K562 (cell line): Measurements from ENCODE around the gene TAF1B. TPM values are rescaled to one million over a fixed set of nuclear protein-coding genes. Genes with fewer than 3 reads are reported as not detected.

Source experiments
- ATAC-seq: fragments of 200-7000 bp; cut with Tn5 transposase; 3 replicates; pipeline ENCODE4 v1.9.1; 2020; ENCODE audit warnings: moderate library complexity
- BruUV-seq: library from RNA; stranded (reverse); fragments of 400-500 nt; replicated peaks from 2 replicates; lab custom pipeline; 2021; lab: Mats Ljungman, UMichigan
- CTCF ChIA-PET: fragments of 300-600 bp; formaldehyde crosslinking; extraction: SDS; loops from one replicate; lab custom pipeline; 2021; ENCODE audit warnings: low intra/inter-chr PET ratio; lab: Yijun Ruan, JAX
- POLR2A ChIA-PET: fragments of 300-600, 350-650 bp; sonication (Branson Sonifier 250); formaldehyde crosslinking; extraction: SDS; loops from one replicate; lab custom pipeline; 2021; ENCODE audit warnings: antibody characterized with exemption, inconsistent platforms; lab: Yijun Ruan, JAX
- DNase-seq, 4 experiments: peaks; one replicate each; pipeline versions ENCODE4 v3.0.0 to v3.0.0-alpha.2; 2011 to 2018; ENCODE audit warnings: low spot score in 3 of 4, mixed read lengths in 3 of 4; ENCODE audit errors: extremely low read depth in 1 of 4
- FAIRE-seq: peaks from 2 replicates; lab custom pipeline; 2011; peaks lifted over from hg19 to GRCh38; lab: Jason Lieb, UNC
- H2AFZ ChIP-seq: 2 replicates; pipeline ENCODE4 v1.6.0; 2011; ENCODE audit warnings: low read depth, low read length, control low read depth, inconsistent platforms
- H3K27ac ChIP-seq: fragments of 200-600 bp; 3 replicates; pipeline ENCODE4 v1.8.0; 2011; ENCODE audit warnings: low read depth, mild to moderate bottlenecking, control low read depth, inconsistent platforms, low read length, moderate library complexity, mixed read lengths; ENCODE audit errors: extremely low read depth
- H3K27me3 ChIP-seq, 2 experiments: fragments of 300-600 bp in 1 of 2; 2 replicates in 1 of 2; 3 replicates in 1 of 2; pipeline versions ENCODE4 v1.6.0 to v1.8.0; 2011; ENCODE audit warnings: inconsistent platforms in 2 of 2, low read length in 2 of 2, mild to moderate bottlenecking in 1 of 2, mixed read lengths in 1 of 2, moderate library complexity in 1 of 2; ENCODE audit not compliant: control insufficient read depth in 2 of 2, insufficient read depth in 2 of 2
- H3K36me3 ChIP-seq: fragments of 300-600 bp; 3 replicates; pipeline ENCODE4 v1.8.0; 2011; ENCODE audit warnings: mild to moderate bottlenecking, low read length, inconsistent platforms; ENCODE audit not compliant: control insufficient read depth, insufficient read depth
- H3K4me1 ChIP-seq, 2 experiments: fragments of 200-600 bp in 1 of 2; replicated peaks in 1 of 2; 2 replicates in 1 of 2; 3 replicates in 1 of 2; pipeline versions ENCODE4 v1.5.1 to v1.8.0; 2011; ENCODE audit warnings: inconsistent platforms in 2 of 2, low read length in 2 of 2, mild to moderate bottlenecking in 1 of 2, mixed read lengths in 1 of 2, moderate library complexity in 1 of 2; ENCODE audit not compliant: control insufficient read depth in 2 of 2, insufficient read depth in 2 of 2
- H3K4me2 ChIP-seq: 2 replicates; pipeline ENCODE4 v1.6.1; 2011; ENCODE audit warnings: low read length, control low read depth, inconsistent platforms, mixed read lengths; ENCODE audit not compliant: insufficient read depth
- H3K4me3 ChIP-seq: fragments of 200-600 bp; sonication (generic), shearing (Covaris generic); 2 replicates; pipeline ENCODE4 v1.5.1; 2016; ENCODE audit warnings: control low read depth, inconsistent platforms
- H3K79me2 ChIP-seq: fragments of 200-600 bp; 3 replicates; pipeline ENCODE4 v1.8.0; 2011; ENCODE audit warnings: low read length, inconsistent platforms; ENCODE audit not compliant: control insufficient read depth, insufficient read depth
- H3K9ac ChIP-seq, 2 experiments: 2 replicates each; pipeline versions ENCODE4 v1.6.0 to v1.6.1; 2011; ENCODE audit warnings: low read depth in 2 of 2, low read length in 2 of 2, control low read depth in 1 of 2, inconsistent platforms in 1 of 2, mild to moderate bottlenecking in 1 of 2, mixed read lengths in 1 of 2; ENCODE audit not compliant: insufficient read depth in 1 of 2
- H3K9me1 ChIP-seq: one replicate; pipeline ENCODE4 v1.6.0; 2011; ENCODE audit warnings: inconsistent platforms, mild to moderate bottlenecking, low read length, moderate library complexity; ENCODE audit not compliant: control insufficient read depth, insufficient read depth
- H3K9me3 ChIP-seq: replicated peaks from 2 replicates; pipeline ENCODE4 v1.5.1; 2011; ENCODE audit warnings: low read depth, low read length, inconsistent platforms; ENCODE audit not compliant: control insufficient read depth, insufficient read depth
- H4K20me1 ChIP-seq: replicated peaks from 2 replicates; pipeline ENCODE4 v1.6.1; 2011; ENCODE audit warnings: low read length, inconsistent platforms, mixed read lengths; ENCODE audit not compliant: control insufficient read depth, insufficient read depth
- FOSL1 ChIP-seq: fragments of 200-800 bp; sonication (Bioruptor generic); conservative IDR thresholded peaks from 2 replicates; pipeline ENCODE4 v1.6.1; 2016; ENCODE audit warnings: missing genetic modification characterization, missing compliant biosample characterization
- NCOA1 ChIP-seq: fragments of 450-650 bp; IDR thresholded peaks from 2 replicates; pipeline ENCODE4 v1.6.1; 2016; ENCODE audit warnings: low read depth
- NR0B1 ChIP-seq: fragments of 450-650 bp; IDR thresholded peaks from one replicate; pipeline ENCODE4 v1.6.1; 2018; ENCODE audit warnings: mild to moderate bottlenecking, moderate library complexity; ENCODE audit not compliant: partially characterized antibody
- PCBP1 ChIP-seq: fragments of 200-400 bp; formaldehyde crosslinking; IDR thresholded peaks from 2 replicates; pipeline ENCODE4 v1.6.1; 2018; ENCODE audit warnings: mild to moderate bottlenecking, low read depth, low read length; ENCODE audit not compliant: poor library complexity, severe bottlenecking
- RBM15 ChIP-seq: fragments of 200-400 bp; formaldehyde crosslinking; IDR thresholded peaks from 2 replicates; pipeline ENCODE4 v1.6.1; 2018; ENCODE audit warnings: mild to moderate bottlenecking, low read length, moderate library complexity; ENCODE audit not compliant: insufficient read depth
- RBM34 ChIP-seq: fragments of 200-400 bp; formaldehyde crosslinking; IDR thresholded peaks from 2 replicates; pipeline ENCODE4 v1.6.1; 2018; ENCODE audit warnings: low read length, borderline replicate concordance; ENCODE audit not compliant: insufficient read depth
- SMARCE1 ChIP-seq: fragments of 450-650 bp; IDR thresholded peaks from 2 replicates; pipeline ENCODE4 v1.7.1; 2016; ENCODE audit warnings: mild to moderate bottlenecking
- SREBF2 ChIP-seq: sonication (generic); formaldehyde crosslinking; IDR thresholded peaks from 2 replicates; pipeline ENCODE4 v1.4.0; 2020; ENCODE audit warnings: mild to moderate bottlenecking, missing genetic modification reagents
- SRSF7 ChIP-seq: fragments of 200-400 bp; formaldehyde crosslinking; optimal IDR thresholded peaks from 2 replicates; pipeline ENCODE3; 2017; ENCODE audit warnings: mild to moderate bottlenecking, low read depth, low read length
- TOE1 ChIP-seq, 2 experiments: fragments of 450-650 bp in 1 of 2; sonication (generic) in 1 of 2; formaldehyde crosslinking in 1 of 2; IDR thresholded peaks; 2 replicates each; pipeline versions ENCODE4 v1.7.1 to v1.8.0; 2016 to 2022; ENCODE audit warnings: borderline replicate concordance in 2 of 2, mild to moderate bottlenecking in 2 of 2, antibody characterized with exemption in 1 of 2, inconsistent platforms in 1 of 2, low read depth in 1 of 2, missing genetic modification reagents in 1 of 2, moderate library complexity in 1 of 2
- ZBTB1 ChIP-seq: sonication (generic); formaldehyde crosslinking; IDR thresholded peaks from 2 replicates; pipeline ENCODE4 v1.8.1; 2023; ENCODE audit warnings: missing genetic modification reagents, low read depth, mild to moderate bottlenecking, borderline replicate concordance
- ZFPM2 ChIP-seq: fragments of 250-450 bp; sonication (Bioruptor Pico); IDR thresholded peaks from 2 replicates; pipeline ENCODE4 v1.5.1; 2022; ENCODE audit warnings: mild to moderate bottlenecking
- ZNF134 ChIP-seq: fragments of 250-450 bp; sonication (Bioruptor Pico); conservative IDR thresholded peaks from 2 replicates; pipeline ENCODE4 v1.4.0; 2020
- ZNF347 ChIP-seq: fragments of 450-650 bp; formaldehyde crosslinking; IDR thresholded peaks from 2 replicates; pipeline ENCODE4 v1.4.0; 2020; ENCODE audit warnings: low read depth, mild to moderate bottlenecking, moderate library complexity
- ZNF41 ChIP-seq: fragments of 250-450 bp; sonication (Bioruptor Pico); conservative IDR thresholded peaks from 2 replicates; pipeline ENCODE4 v1.4.0; 2020; ENCODE audit warnings: mild to moderate bottlenecking
- ZNF586 ChIP-seq: fragments of 450-650 bp; formaldehyde crosslinking; conservative IDR thresholded peaks from 2 replicates; pipeline ENCODE4 v1.4.0; 2020; ENCODE audit warnings: mild to moderate bottlenecking, moderate library complexity
- WGBS: fragments of 100-300 bp; shearing (Covaris generic); methylation state at CpG from one replicate; pipeline ENCODE4 v1.1.6; 2016; ENCODE audit warnings: low coverage, mixed read lengths; ENCODE audit not compliant: insufficient coverage; ENCODE audit errors: missing lambda C conversion rate; 5-methylcytosine and 5-hydroxymethylcytosine counted together
- in situ Hi-C: fragments of 300-500 bp; cut with MboI; formaldehyde crosslinking; loops from 4 replicates; pipeline ENCODE4 v1.15.0; 2018; ENCODE audit warnings: inconsistent platforms, mixed read lengths
- intact Hi-C: fragments of 100-400 bp; cut with micrococcal nuclease; formaldehyde crosslinking; loops from 2 replicates; pipeline ENCODE4 v1.14.2; 2022
- polyA plus RNA-seq, 8 experiments: library from polyadenylated mRNA; depleted of rRNA in 4 of 8; stranded (reverse) in 5 of 8; unstranded in 3 of 8; fragments of >200 nt; fragmentation: Nextera tagmentation in 2 of 8; fragmentation: Illumina TruSeq in 1 of 8; extraction: Ambion mirVana in 2 of 8; extraction: Trizol in 1 of 8; gene quantifications; 2 replicates each; pipeline versions ENCODE4 v1.2.1 to v1.2.3, GENCODE V29; 2011 to 2014; ENCODE audit warnings: inconsistent platforms in 1 of 8, missing spikeins in 1 of 8
- total RNA-seq, 7 experiments: library from RNA; depleted of rRNA in 6 of 7; stranded (reverse); fragments of >200 nt in 6 of 7; fragmentation: Illumina TruSeq in 2 of 7; extraction: Trizol in 2 of 7; gene quantifications; 2 replicates each; pipeline versions ENCODE4 v1.2.1 to v1.2.3, GENCODE V29; 2011 to 2021; ENCODE audit warnings: low replicate concordance in 1 of 7
- TF ChIP-seq, protein P1 (sequence below): sonication (generic); formaldehyde crosslinking; IDR thresholded peaks from 2 replicates; pipeline ENCODE4 v1.8.0; 2023; ENCODE audit warnings: mild to moderate bottlenecking, missing genetic modification reagents
- TF ChIP-seq, protein P2 (sequence below): IDR thresholded peaks from 2 replicates; pipeline ENCODE4 v1.6.1; 2012; ENCODE audit warnings: low read depth, low read length, improper control_type of control experiment, borderline replicate concordance

The TAF1B gene
- total and polyA plus RNA-seq, 9 of the 15 experiments (the other 6 are each of a cell fraction or from before 2014, with no cell fraction given) = 8.8 to 25.1 (median 17.3) TPM

DNA sequence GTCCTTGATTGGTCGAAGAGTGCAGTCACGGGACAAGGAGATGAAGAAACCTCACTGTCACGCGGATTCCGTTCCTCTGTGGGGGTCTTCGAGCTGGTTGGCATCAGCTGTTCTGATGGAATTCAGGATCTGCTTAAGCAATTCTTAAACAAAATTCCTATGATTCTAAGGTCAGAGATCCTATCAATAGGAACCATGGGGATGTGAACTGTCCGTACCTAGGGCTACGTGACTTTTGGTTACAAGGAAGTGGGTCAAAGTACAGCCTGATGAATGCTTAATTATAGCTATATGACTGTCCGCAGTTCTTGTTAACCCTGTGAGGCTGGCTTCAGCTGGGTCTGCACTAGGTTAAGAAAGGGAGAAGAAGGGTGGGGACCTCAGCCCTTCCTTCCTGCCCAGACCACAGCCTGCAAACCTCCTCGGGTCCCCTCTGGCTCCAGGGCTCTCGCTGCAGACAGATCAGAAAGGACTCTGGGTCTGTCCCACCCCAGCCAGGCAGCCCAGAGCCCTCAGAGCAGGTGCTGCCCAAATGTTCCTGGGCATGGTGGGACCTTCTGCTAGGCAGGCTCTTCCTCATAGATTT is 44.2 kb upstream of the TAF1B start:
- in situ Hi-C loops (loop anchor here (10.0 kb wide), 1 partner anchor 636 kb away; no protein-coding TSS in a partner anchor), intact Hi-C loops (loop anchor here (1.0 to 2.0 kb wide), 3 partner anchors 20 to 258 kb away; no protein-coding TSS in a partner anchor)
- FAIRE-seq (no peak), ATAC-seq (no peak)
- peaks cover 23 to 39% of the 10 kb centered on the region in 2 experiments for H3K4me1 ChIP-seq
- no peaks in the 10 kb centered on the region for H3K9me1 ChIP-seq
- H2AFZ ChIP-seq = peak overlapping the region; percentile 85
- no peaks in the 10 kb centered on the region for H3K27me3 ChIP-seq
- H3K79me2 ChIP-seq = no peaks in the 10 kb centered on the region
- BruUV-seq = no TSS peak
- POLR2A ChIA-PET = no interaction called here
- H3K36me3 ChIP-seq = no peaks in the 10 kb centered on the region
- peak overlapping the region in 1 of 2 experiments; percentile 9; a peak in 1 of 4 replicates for H3K9ac ChIP-seq
- no peaks in the 10 kb centered on the region for H3K9me3 ChIP-seq
- H3K4me2 ChIP-seq = no peak overlapping the region; the same call in 1 of the 2 replicates
- H3K27ac ChIP-seq = no peak overlapping the region
- TF ChIP-seq ZBTB1 (CRISPR knock-in tag) (no peak), TOE1 (IDR thresholded peaks at IDR 0.05; ENCODE audit: borderline replicate concordance) (no peak), TOE1 (CRISPR knock-in tag; IDR thresholded peaks at IDR 0.05; ENCODE audit: borderline replicate concordance, low read depth) (no peak), SRSF7 (no peak), SREBF2 (CRISPR knock-in tag) (no peak), ZNF586 (CRISPR knock-in tag) (no peak), FOSL1 (no peak), RBM15 (no peak), NCOA1 (no peak), ZFPM2 (no peak), RBM34 (no peak), NR0B1 (no peak), ZNF347 (CRISPR knock-in tag) (no peak), PCBP1 (no peak), ZNF134 (no peak), SMARCE1 (no peak), ZNF41 (CRISPR knock-in tag) (no peak)
- TF ChIP-seq, protein P1, sequence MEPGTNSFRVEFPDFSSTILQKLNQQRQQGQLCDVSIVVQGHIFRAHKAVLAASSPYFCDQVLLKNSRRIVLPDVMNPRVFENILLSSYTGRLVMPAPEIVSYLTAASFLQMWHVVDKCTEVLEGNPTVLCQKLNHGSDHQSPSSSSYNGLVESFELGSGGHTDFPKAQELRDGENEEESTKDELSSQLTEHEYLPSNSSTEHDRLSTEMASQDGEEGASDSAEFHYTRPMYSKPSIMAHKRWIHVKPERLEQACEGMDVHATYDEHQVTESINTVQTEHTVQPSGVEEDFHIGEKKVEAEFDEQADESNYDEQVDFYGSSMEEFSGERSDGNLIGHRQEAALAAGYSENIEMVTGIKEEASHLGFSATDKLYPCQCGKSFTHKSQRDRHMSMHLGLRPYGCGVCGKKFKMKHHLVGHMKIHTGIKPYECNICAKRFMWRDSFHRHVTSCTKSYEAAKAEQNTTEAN = no peak
- TF ChIP-seq, protein P2, sequence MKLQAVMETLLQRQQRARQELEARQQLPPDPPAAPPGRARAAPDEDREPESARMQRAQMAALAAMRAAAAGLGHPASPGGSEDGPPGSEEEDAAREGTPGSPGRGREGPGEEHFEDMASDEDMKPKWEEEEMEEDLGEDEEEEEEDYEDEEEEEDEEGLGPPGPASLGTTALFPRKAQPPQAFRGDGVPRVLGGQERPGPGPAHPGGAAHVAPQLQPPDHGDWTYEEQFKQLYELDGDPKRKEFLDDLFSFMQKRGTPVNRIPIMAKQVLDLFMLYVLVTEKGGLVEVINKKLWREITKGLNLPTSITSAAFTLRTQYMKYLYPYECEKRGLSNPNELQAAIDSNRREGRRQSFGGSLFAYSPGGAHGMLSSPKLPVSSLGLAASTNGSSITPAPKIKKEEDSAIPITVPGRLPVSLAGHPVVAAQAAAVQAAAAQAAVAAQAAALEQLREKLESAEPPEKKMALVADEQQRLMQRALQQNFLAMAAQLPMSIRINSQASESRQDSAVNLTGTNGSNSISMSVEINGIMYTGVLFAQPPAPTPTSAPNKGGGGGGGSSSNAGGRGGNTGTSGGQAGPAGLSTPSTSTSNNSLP = no peak
- TF ChIP-seq, all 486 proteins: peak for 0
- WGBS = 60% methylated on average over 9 of the region's 11 CpGs
- Histone ChIP-seq H3K4me3 (no peak overlapping the region), H4K20me1 (no peaks in the 10 kb centered on the region)
- DNase-seq = no peak
- CTCF ChIA-PET = interaction anchor here (0.5 to 2.4 kb wide), 5 partner anchors 29 to 249 kb away, joined by 3 to 11 read pairs (median 5); no protein-coding TSS in a partner anchor
